GM21390 (cell line): ENCODE measurements around the gene MCF2L2.

ENCODE experiments used
- ATAC-seq: cut with Tn5 transposase; IDR thresholded peaks from one replicate; pipeline ENCODE4 v1.9.1; 2021; ENCODE audit not compliant: unreplicated experiment

Gene MCF2L2

GRCh38 chr3:183300996-183301562, 127.3 kb downstream of the MCF2L2 start:
- no peak for ATAC-seq

- no peak for ATAC-seq
Observed at GRCh38 chr3:183299976-183300375, 128.4 kb downstream of the MCF2L2 start.

GRCh38 chr3:183298701-183299153, 129.7 kb downstream of the MCF2L2 start:
- no peak for ATAC-seq

- ATAC-seq: no peak
Observed at GRCh38 chr3:183296944-183297343, 131.5 kb downstream of the MCF2L2 start.

- ATAC-seq: no peak
Observed at GRCh38 chr3:183295211-183295610, 133.2 kb downstream of the MCF2L2 start.

- no peak for ATAC-seq
Observed at GRCh38 chr3:183293966-183294365, 134.5 kb downstream of the MCF2L2 start.

- no peak for ATAC-seq
Observed at GRCh38 chr3:183291497-183292031, 136.9 kb downstream of the MCF2L2 start.

GRCh38 chr3:183290216-183290615, 138.2 kb downstream of the MCF2L2 start:
- no peak for ATAC-seq

- ATAC-seq: no peak
Observed at GRCh38 chr3:183288117-183288516, 140.3 kb downstream of the MCF2L2 start.

GRCh38 chr3:183287301-183287971, 141.0 kb downstream of the MCF2L2 start:
- ATAC-seq: no peak

- ATAC-seq: peak; percentile 97
Observed at GRCh38 chr3:183285828-183286457, 142.5 kb downstream of the MCF2L2 start.

GRCh38 chr3:183285318-183285717, 143.1 kb downstream of the MCF2L2 start:
- ATAC-seq: no peak

GRCh38 chr3:183284570-183284969, 143.8 kb downstream of the MCF2L2 start:
- ATAC-seq: no peak

- ATAC-seq: no peak
Observed at GRCh38 chr3:183283886-183284285, 144.5 kb downstream of the MCF2L2 start.

- no peak for ATAC-seq
Observed at GRCh38 chr3:183281126-183281797, 147.2 kb downstream of the MCF2L2 start.

GRCh38 chr3:183279371-183279770, 149.0 kb downstream of the MCF2L2 start:
- ATAC-seq: no peak

GRCh38 chr3:183278479-183279088, 149.8 kb downstream of the MCF2L2 start:
- ATAC-seq: no peak

GRCh38 chr3:183277260-183277659, 151.2 kb downstream of the MCF2L2 start:
- no peak for ATAC-seq

GRCh38 chr3:183275937-183276336, 152.5 kb downstream of the MCF2L2 start:
- no peak for ATAC-seq

- ATAC-seq: no peak
Observed at GRCh38 chr3:183275418-183275817, 153.0 kb downstream of the MCF2L2 start.

- no peak for ATAC-seq
Observed at GRCh38 chr3:183274609-183275008, 153.8 kb downstream of the MCF2L2 start.
